SK-N-SH treated with all-trans-retinoic acid at 6 μM for 48 hours (cell line): Measurements from ENCODE around the gene NEUROD6.

Source experiments
- ATAC-seq: fragments of 200-7000 bp; cut with Tn5 transposase; 3 replicates; pipeline ENCODE4 v1.9.1; 2020; ENCODE audit warnings: mild to moderate bottlenecking, moderate library complexity
- ARNTL ChIP-seq: fragments of 450-650 bp; formaldehyde crosslinking; IDR thresholded peaks from 2 replicates; pipeline ENCODE4 v1.5.0; 2020; ENCODE audit warnings: low read depth, mild to moderate bottlenecking, moderate library complexity, borderline replicate concordance
- BACH2 ChIP-seq: fragments of 250-450 bp; sonication (Bioruptor Pico); IDR thresholded peaks from 2 replicates; pipeline ENCODE4 v1.9.0; 2021; ENCODE audit warnings: mild to moderate bottlenecking, borderline replicate concordance
- CREB5 ChIP-seq: fragments of 250-450 bp; sonication (Bioruptor Pico); IDR thresholded peaks from 2 replicates; pipeline ENCODE4 v1.5.1; 2020; ENCODE audit warnings: low read depth, mild to moderate bottlenecking, moderate library complexity
- CSDC2 ChIP-seq: fragments of 250-450 bp; sonication (Bioruptor Pico); IDR thresholded peaks from 2 replicates; pipeline ENCODE4 v1.5.0; 2020; ENCODE audit warnings: mild to moderate bottlenecking, moderate library complexity
- CSRNP3 ChIP-seq: fragments of 250-450 bp; sonication (Bioruptor Pico); IDR thresholded peaks from 2 replicates; pipeline ENCODE4 v1.5.1; 2021; ENCODE audit warnings: mild to moderate bottlenecking, moderate library complexity
- GLIS3 ChIP-seq: fragments of 250-450 bp; sonication (Bioruptor Pico); IDR thresholded peaks from 2 replicates; pipeline ENCODE4 v1.5.0; 2020; ENCODE audit warnings: mild to moderate bottlenecking, moderate library complexity
- ISL1 ChIP-seq: fragments of 250-450 bp; sonication (Bioruptor Pico); IDR thresholded peaks from 2 replicates; pipeline ENCODE4 v2.1.2; 2022; ENCODE audit warnings: mild to moderate bottlenecking, moderate library complexity
- OSR1 ChIP-seq: fragments of 250-450 bp; sonication (Bioruptor Pico); IDR thresholded peaks from 2 replicates; pipeline ENCODE4 v1.8.0; 2022; ENCODE audit warnings: moderate library complexity, mild to moderate bottlenecking, inconsistent platforms
- PATZ1 ChIP-seq: fragments of 250-450 bp; sonication (Bioruptor Pico); IDR thresholded peaks from 2 replicates; pipeline ENCODE4 v1.8.0; 2020; ENCODE audit warnings: mild to moderate bottlenecking, moderate library complexity, borderline replicate concordance
- PPARA ChIP-seq: fragments of 250-450 bp; sonication (Bioruptor Pico); IDR thresholded peaks from 2 replicates; pipeline ENCODE4 v1.5.0; 2020; ENCODE audit warnings: mild to moderate bottlenecking, borderline replicate concordance
- RARB ChIP-seq: fragments of 250-450 bp; sonication (Bioruptor Pico); IDR thresholded peaks from 2 replicates; pipeline ENCODE4 v1.8.0; 2021; ENCODE audit warnings: mild to moderate bottlenecking, moderate library complexity
- SNAI2 ChIP-seq: fragments of 250-450 bp; sonication (Bioruptor Pico); IDR thresholded peaks from 2 replicates; pipeline ENCODE4 v1.5.0; 2020; ENCODE audit warnings: mild to moderate bottlenecking, moderate library complexity
- TOX ChIP-seq: fragments of 250-450 bp; sonication (Bioruptor Pico); IDR thresholded peaks from 2 replicates; pipeline ENCODE4 v1.8.0; 2021; ENCODE audit warnings: mild to moderate bottlenecking, moderate library complexity, borderline replicate concordance
- TSHZ2 ChIP-seq: fragments of 250-450 bp; sonication (Bioruptor Pico); IDR thresholded peaks from 2 replicates; pipeline ENCODE4 v1.5.0; 2020; ENCODE audit warnings: mild to moderate bottlenecking, moderate library complexity
- ZC3H10 ChIP-seq: fragments of 250-450 bp; sonication (Bioruptor Pico); IDR thresholded peaks from 2 replicates; pipeline ENCODE4 v1.5.1; 2021; ENCODE audit warnings: mild to moderate bottlenecking, moderate library complexity
- ZFP3 ChIP-seq: fragments of 250-450 bp; sonication (Bioruptor Pico); IDR thresholded peaks from 2 replicates; pipeline ENCODE4 v1.5.0; 2020; ENCODE audit warnings: mild to moderate bottlenecking, moderate library complexity
- ZFP30 ChIP-seq: fragments of 450-650 bp; formaldehyde crosslinking; IDR thresholded peaks from 2 replicates; pipeline ENCODE4 v1.5.0; 2022; ENCODE audit warnings: mild to moderate bottlenecking, moderate library complexity
- ZNF565 ChIP-seq: fragments of 450-650 bp; formaldehyde crosslinking; conservative IDR thresholded peaks from 2 replicates; pipeline ENCODE4 v1.5.0; 2020; ENCODE audit warnings: low read depth, mild to moderate bottlenecking, moderate library complexity
- ZNF70 ChIP-seq: fragments of 450-650 bp; formaldehyde crosslinking; IDR thresholded peaks from 2 replicates; pipeline ENCODE4 v1.5.0; 2020; ENCODE audit warnings: mild to moderate bottlenecking, moderate library complexity
- ZNF8 ChIP-seq: fragments of 450-650 bp; formaldehyde crosslinking; IDR thresholded peaks from 2 replicates; pipeline ENCODE4 v1.5.0; 2020; ENCODE audit warnings: mild to moderate bottlenecking, moderate library complexity

NEUROD6 gene

GRCh38 chr7:31362401-31362800 is 21.9 kb upstream of the NEUROD6 start:
- no peak for ATAC-seq
- TF ChIP-seq OSR1 (CRISPR knock-in tag): no peak
- no peak for TF ChIP-seq RARB (CRISPR knock-in tag)
- TF ChIP-seq ISL1 (CRISPR knock-in tag): no peak
- no peak for TF ChIP-seq BACH2 (CRISPR knock-in tag)
- no peak for TF ChIP-seq ZNF70 (CRISPR knock-in tag)
- no peak for TF ChIP-seq CSDC2

GRCh38 chr7:31358467-31358866 is 17.9 kb upstream of the NEUROD6 start:
- ATAC-seq: no peak
- TF ChIP-seq PATZ1 (CRISPR knock-in tag) (no peak), ZFP30 (CRISPR knock-in tag) (no peak), ISL1 (CRISPR knock-in tag) (no peak), ZNF70 (CRISPR knock-in tag) (no peak), ZC3H10 (CRISPR knock-in tag) (no peak), CREB5 (CRISPR knock-in tag) (no peak), SNAI2 (CRISPR knock-in tag) (no peak), GLIS3 (no peak), ARNTL (CRISPR knock-in tag) (no peak), BACH2 (CRISPR knock-in tag) (no peak), PPARA (CRISPR knock-in tag) (no peak), ZNF565 (CRISPR knock-in tag) (no peak), ZFP3 (CRISPR knock-in tag) (no peak), CSRNP3 (CRISPR knock-in tag) (no peak), ZNF8 (CRISPR knock-in tag) (no peak), TOX (CRISPR knock-in tag) (no peak), TSHZ2 (CRISPR knock-in tag) (no peak), OSR1 (CRISPR knock-in tag) (no peak)

GRCh38 chr7:31345421-31345820 is 4.9 kb upstream of the NEUROD6 start:
- TF ChIP-seq ZFP30 (CRISPR knock-in tag) (no peak), BACH2 (CRISPR knock-in tag) (no peak), ARNTL (CRISPR knock-in tag) (no peak), TSHZ2 (CRISPR knock-in tag) (no peak), PATZ1 (CRISPR knock-in tag) (no peak), PPARA (CRISPR knock-in tag) (no peak), CSRNP3 (CRISPR knock-in tag) (no peak), ZC3H10 (CRISPR knock-in tag) (no peak)
- no peak for ATAC-seq
